Ishikawa (cell line): ENCODE measurements around the gene APOBEC3A.

Experiments used
- CEBPB ChIP-seq: IDR thresholded peaks from 2 replicates; pipeline ENCODE4 v1.6.1; 2012
- CREB1 ChIP-seq: IDR thresholded peaks from 2 replicates; pipeline ENCODE4 v1.6.1; 2012; ENCODE audit warnings: low read depth
- EGR1 ChIP-seq: IDR thresholded peaks from 2 replicates; pipeline ENCODE4 v1.6.1; 2012
- EP300 ChIP-seq: IDR thresholded peaks from 2 replicates; pipeline ENCODE4 v1.6.1; 2012; ENCODE audit warnings: borderline replicate concordance
- FOXM1 ChIP-seq: IDR thresholded peaks from 2 replicates; pipeline ENCODE4 v1.6.1; 2012; ENCODE audit warnings: low read depth, borderline replicate concordance
- MAX ChIP-seq: IDR thresholded peaks from 2 replicates; pipeline ENCODE4 v1.6.1; 2012
- NFIC ChIP-seq: IDR thresholded peaks from 2 replicates; pipeline ENCODE4 v1.6.1; 2012
- RAD21 ChIP-seq: IDR thresholded peaks from 2 replicates; pipeline ENCODE4 v1.6.1; 2012; ENCODE audit warnings: low read depth
- REST ChIP-seq: IDR thresholded peaks from 2 replicates; pipeline ENCODE4 v1.6.1; 2012; ENCODE audit warnings: low read depth, mild to moderate bottlenecking
- TAF1 ChIP-seq: IDR thresholded peaks from 2 replicates; pipeline ENCODE4 v1.6.1; 2012; ENCODE audit warnings: low read depth, mild to moderate bottlenecking
- TCF12 ChIP-seq: IDR thresholded peaks from 2 replicates; pipeline ENCODE4 v1.6.1; 2012; ENCODE audit warnings: low read depth
- TEAD4 ChIP-seq: IDR thresholded peaks from 2 replicates; pipeline ENCODE4 v1.6.1; 2012
- YY1 ChIP-seq: IDR thresholded peaks from 2 replicates; pipeline ENCODE4 v1.6.1; 2012; ENCODE audit warnings: low read depth
- ZBTB7A ChIP-seq: IDR thresholded peaks from 2 replicates; pipeline ENCODE4 v1.6.1; 2012; ENCODE audit warnings: low read depth
- TF ChIP-seq, protein P1 (sequence below): IDR thresholded peaks from 2 replicates; pipeline ENCODE4 v1.6.1; 2012

Gene APOBEC3A

GRCh38 chr22:38948181-38948940 lies 9.0 kb upstream of the APOBEC3A start:
- TF ChIP-seq EGR1 = no peak
- no peak for TF ChIP-seq REST
- TF ChIP-seq ZBTB7A = no peak
- TF ChIP-seq RAD21 = no peak
- TF ChIP-seq TCF12 = no peak
- no peak for TF ChIP-seq MAX
- TF ChIP-seq FOXM1 = no peak
- no peak for TF ChIP-seq CEBPB
- TF ChIP-seq CREB1 = no peak
- TF ChIP-seq YY1 = no peak
- TF ChIP-seq, protein P1, sequence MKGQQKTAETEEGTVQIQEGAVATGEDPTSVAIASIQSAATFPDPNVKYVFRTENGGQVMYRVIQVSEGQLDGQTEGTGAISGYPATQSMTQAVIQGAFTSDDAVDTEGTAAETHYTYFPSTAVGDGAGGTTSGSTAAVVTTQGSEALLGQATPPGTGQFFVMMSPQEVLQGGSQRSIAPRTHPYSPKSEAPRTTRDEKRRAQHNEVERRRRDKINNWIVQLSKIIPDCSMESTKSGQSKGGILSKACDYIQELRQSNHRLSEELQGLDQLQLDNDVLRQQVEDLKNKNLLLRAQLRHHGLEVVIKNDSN = no peak

DNA sequence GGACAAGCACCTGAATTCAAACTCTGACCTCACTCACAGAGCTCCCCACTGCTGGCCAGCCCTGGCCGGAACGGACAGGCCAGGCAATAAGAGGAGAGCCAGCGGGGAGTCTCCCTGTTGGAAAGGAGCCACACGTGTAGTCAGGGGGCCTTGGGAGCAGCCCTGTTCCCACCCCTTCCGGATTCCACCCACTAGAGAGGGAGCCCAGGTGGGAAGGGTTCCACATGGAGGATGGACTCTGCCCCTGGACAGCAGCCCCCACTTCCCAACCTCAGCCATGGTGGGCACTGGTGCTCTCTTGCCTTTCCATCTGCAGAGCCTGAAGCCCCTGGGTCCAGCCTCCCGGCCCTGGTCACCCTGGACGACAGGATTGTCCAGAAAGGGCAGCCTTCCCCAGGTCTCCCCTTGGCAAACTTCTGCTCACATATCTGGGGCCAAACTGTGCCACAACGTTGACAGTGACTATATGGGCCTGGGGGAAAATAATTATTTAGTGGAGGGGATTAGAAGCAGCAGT lies 7.5 kb upstream of the APOBEC3A start:
- TF ChIP-seq YY1 (no peak), NFIC (peak; percentile 31; the same call in 1 of the 2 replicates)

GRCh38 chr22:38950527-38951295 lies 6.7 kb upstream of the APOBEC3A start:
- TF ChIP-seq REST (no peak), YY1 (no peak), TAF1 (no peak), CREB1 (no peak), FOXM1 (no peak), NFIC (no peak), TEAD4 (no peak), TCF12 (no peak), ZBTB7A (no peak)
- TF ChIP-seq, protein P1 = no peak

DNA sequence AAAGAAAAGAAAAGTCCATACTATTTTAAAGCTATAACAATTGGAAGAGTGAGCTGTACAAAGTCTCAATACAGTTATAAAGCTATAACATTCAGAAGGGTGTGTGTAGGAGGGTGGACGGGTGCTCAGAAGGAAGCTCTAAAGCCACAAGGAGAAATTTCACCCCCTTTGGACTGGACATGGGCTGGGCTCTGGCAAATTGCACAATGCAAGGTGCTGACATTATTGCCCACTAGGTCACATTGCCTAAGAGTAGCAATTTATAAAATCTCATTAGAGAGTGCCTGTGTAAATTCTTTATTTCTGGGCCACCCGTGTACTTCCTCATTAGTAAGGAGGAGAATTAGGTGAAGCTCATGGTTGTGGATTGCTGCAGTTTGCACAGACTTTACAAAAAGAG lies 5.7 kb upstream of the APOBEC3A start:
- no peak for TF ChIP-seq RAD21
- no peak for TF ChIP-seq ZBTB7A
- TF ChIP-seq CREB1 = no peak
- no peak for TF ChIP-seq NFIC
- no peak for TF ChIP-seq FOXM1
- no peak for TF ChIP-seq EGR1
- TF ChIP-seq TCF12 = no peak
- TF ChIP-seq REST = no peak
- TF ChIP-seq MAX = no peak
- no peak for TF ChIP-seq TEAD4
- TF ChIP-seq, protein P1 = no peak
- no peak for TF ChIP-seq EP300
